Erythroblast (primary cell): ENCODE measurements around the gene RASSF3.

Experiments used
- GATA1 ChIP-seq: IDR thresholded peaks from 2 replicates; pipeline ENCODE4 v1.6.1; 2011; ENCODE audit warnings: low read depth, mild to moderate bottlenecking, control low read depth, low read length, moderate library complexity
- POLR2A ChIP-seq: IDR thresholded peaks from 2 replicates; pipeline ENCODE4 v1.6.1; 2011; ENCODE audit warnings: mild to moderate bottlenecking, low read length

GRCh38 chr12:64582862-64583261, 27.4 kb upstream of the RASSF3 start:
- TF ChIP-seq POLR2A (no peak), GATA1 (no peak)
